K562 treated with DMSO at 1 percent for 4 hours (cell line): Measurements from ENCODE around the gene APOBEC3A. TPM values are rescaled to one million over a fixed set of nuclear protein-coding genes. Genes with fewer than 3 reads are reported as not detected.

Experiments
- total RNA-seq: library from RNA; unstranded; fragments of 300-600 nt; gene quantifications from 2 replicates; pipeline ENCODE4 v1.2.3, GENCODE V29; 2022; ENCODE audit not compliant: insufficient read depth

APOBEC3A gene
- not detected in 2 replicates for total RNA-seq

GRCh38 chr22:38957046-38957770, at the start of gene APOBEC3A:
Gene APOBEC3A (plus strand): TSS chr22:38957609. CDS start chr22:38957692, 83 bp downstream.

GRCh38 chr22:38981992-38982927, 24.9 kb downstream of the APOBEC3A start, which contains the start of gene APOBEC3B:
Gene APOBEC3B (plus strand): TSS chr22:38982347. CDS start chr22:38982454, 107 bp downstream.

Other genes starting within 250 kb of the APOBEC3A start
- gene SUN2, start 201.6 kb upstream of the APOBEC3A start, total RNA-seq: 58.8 and 70.5 TPM in 2 replicates
- gene DNAL4, start 163.5 kb upstream of the APOBEC3A start, total RNA-seq: 13.0 and 16.8 TPM in 2 replicates
- 3.1 and 5.0 TPM in 2 replicates for gene NPTXR, start 113.6 kb upstream of the APOBEC3A start, total RNA-seq
- 6.0 and 6.8 TPM in 2 replicates for gene CBX6, start 85.4 kb upstream of the APOBEC3A start, total RNA-seq
- 63.6 and 66.8 TPM in 2 replicates for gene APOBEC3B, start 24.7 kb downstream of the APOBEC3A start, total RNA-seq
- gene APOBEC3C, start 56.6 kb downstream of the APOBEC3A start, total RNA-seq: 41.8 and 48.1 TPM in 2 replicates
- gene APOBEC3D, start 63.5 kb downstream of the APOBEC3A start, total RNA-seq: 6.8 and 9.6 TPM in 2 replicates
- 2.1 and 2.2 TPM in 2 replicates for gene APOBEC3F, start 83.3 kb downstream of the APOBEC3A start, total RNA-seq
- 8.7 and 13.0 TPM in 2 replicates for gene APOBEC3G, start 119.7 kb downstream of the APOBEC3A start, total RNA-seq
- gene APOBEC3H, start 139.6 kb downstream of the APOBEC3A start, total RNA-seq: not detected in 2 replicates
- gene CBX7, start 195.1 kb downstream of the APOBEC3A start, total RNA-seq: 6.5 and 11.1 TPM in 2 replicates